ENCODE results near the gene LYPD6.

DNA sequence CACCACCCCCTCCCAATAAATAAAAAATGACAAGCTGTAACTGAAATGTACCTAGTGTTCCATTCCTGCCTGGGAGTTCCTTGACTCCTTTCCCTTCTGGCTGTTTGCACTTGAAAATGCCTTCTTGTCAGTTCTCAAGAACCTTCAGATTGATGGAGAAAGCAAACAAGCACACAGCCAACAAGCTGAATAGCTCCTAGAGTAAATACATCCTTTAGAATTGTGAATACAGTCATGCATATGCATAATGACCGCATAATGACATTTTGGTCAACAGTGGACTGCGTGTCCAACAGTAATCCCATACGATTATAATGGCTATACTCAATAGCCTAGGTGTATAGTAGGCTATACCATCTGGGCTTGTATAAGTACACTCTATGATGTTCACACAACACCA lies 97.0 kb downstream of the LYPD6 start:
- TF ChIP-seq CTBP1 (IDR thresholded peaks at IDR 0.05; ENCODE audit: borderline replicate concordance) (no peak), FOXM1 (IDR thresholded peaks at IDR 0.05; ENCODE audit: borderline replicate concordance) (no peak), TARDBP (IDR thresholded peaks at IDR 0.05) (no peak), ARNT (IDR thresholded peaks at IDR 0.05) (no peak), ELF4 (IDR thresholded peaks at IDR 0.05) (no peak), HDGF (IDR thresholded peaks at IDR 0.05; ENCODE audit: borderline replicate concordance) (no peak), SP1 (IDR thresholded peaks at IDR 0.05) (no peak), BHLHE40 (IDR thresholded peaks at IDR 0.05; ENCODE audit: borderline replicate concordance) (no peak), FOXA1 (IDR thresholded peaks at IDR 0.05) (no peak), NFRKB (IDR thresholded peaks at IDR 0.05) (no peak), L3MBTL2 (conservative IDR thresholded peaks at IDR 0.05) (no peak), LEF1 (IDR thresholded peaks at IDR 0.05; ENCODE audit: borderline replicate concordance) (no peak), ZNF384 (IDR thresholded peaks at IDR 0.05) (no peak)

Measured in HEK293T (cell line).